ENCODE data around the gene NCLN.
"Not testable (repeated sequence)": the region's sequence is repeated elsewhere in the genome, so short reads cannot be mapped to it uniquely, and the experiment has no call there.

NCLN gene, protein sequence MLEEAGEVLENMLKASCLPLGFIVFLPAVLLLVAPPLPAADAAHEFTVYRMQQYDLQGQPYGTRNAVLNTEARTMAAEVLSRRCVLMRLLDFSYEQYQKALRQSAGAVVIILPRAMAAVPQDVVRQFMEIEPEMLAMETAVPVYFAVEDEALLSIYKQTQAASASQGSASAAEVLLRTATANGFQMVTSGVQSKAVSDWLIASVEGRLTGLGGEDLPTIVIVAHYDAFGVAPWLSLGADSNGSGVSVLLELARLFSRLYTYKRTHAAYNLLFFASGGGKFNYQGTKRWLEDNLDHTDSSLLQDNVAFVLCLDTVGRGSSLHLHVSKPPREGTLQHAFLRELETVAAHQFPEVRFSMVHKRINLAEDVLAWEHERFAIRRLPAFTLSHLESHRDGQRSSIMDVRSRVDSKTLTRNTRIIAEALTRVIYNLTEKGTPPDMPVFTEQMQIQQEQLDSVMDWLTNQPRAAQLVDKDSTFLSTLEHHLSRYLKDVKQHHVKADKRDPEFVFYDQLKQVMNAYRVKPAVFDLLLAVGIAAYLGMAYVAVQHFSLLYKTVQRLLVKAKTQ

DNA sequence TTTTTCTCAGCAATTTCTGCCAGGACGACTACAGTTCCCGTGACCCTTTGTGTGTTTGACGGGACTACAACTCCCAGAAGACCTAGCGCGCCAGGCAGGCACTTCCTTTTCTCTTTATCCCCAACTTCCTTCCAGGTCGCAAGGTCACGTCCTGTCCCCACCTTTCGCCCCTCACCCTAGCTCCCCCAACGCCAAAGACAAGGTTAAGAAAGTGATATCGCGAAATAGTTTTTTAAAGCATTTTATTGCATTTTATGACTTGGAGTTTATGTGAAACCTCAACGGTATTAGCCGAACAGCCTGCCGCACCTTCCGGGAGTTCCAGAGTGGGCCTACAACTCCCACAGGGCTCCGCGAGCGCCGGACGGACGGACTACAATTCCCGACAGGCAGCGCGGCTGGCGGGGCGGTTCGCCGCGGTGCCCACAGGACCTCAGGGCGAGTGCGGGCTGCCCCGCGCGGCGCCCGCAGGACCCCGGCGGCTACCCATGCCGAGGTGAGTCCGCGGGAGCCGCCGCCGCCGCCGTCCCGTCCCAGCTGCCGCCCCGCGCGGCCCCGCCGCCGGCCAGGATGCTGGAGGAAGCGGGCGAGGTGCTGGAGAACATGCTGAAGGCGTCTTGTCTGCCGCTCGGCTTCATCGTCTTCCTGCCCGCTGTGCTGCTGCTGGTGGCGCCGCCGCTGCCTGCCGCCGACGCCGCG, at the start of gene NCLN:
TSS of gene NCLN (plus strand) at position 470 of the 699 bp plus-strand sequence. CDS start at position 571, 101 bp downstream.
- DNase-seq, result peak; percentile 84 to 89

DNA sequence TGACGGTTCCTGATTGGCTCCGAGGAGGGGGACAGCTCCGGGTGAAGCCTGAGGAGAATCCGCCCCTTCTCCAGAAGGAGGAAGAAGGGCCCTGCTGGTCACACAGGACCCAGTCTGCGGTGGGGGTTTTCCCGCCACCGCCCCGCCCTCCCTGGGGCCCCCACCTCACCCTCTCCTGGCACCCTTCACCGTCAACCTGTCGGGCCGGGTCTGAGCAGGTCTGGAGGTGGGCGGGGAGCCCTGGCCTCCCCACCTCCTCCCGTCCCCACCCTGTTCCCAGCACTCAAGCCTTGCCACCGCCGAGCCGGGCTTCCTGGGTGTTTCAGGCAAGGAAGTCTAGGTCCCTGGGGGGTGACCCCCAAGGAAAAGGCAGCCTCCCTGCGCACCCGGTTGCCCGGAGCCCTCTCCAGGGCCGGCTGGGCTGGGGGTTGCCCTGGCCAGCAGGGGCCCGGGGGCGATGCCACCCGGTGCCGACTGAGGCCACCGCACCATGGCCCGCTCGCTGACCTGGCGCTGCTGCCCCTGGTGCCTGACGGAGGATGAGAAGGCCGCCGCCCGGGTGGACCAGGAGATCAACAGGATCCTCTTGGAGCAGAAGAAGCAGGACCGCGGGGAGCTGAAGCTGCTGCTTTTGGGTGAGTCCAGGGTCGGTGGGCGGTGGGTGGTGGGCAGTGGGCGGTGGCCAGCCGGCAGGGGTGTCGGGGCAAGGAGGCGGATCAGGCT, 49.6 kb upstream of the NCLN start, which contains the start of gene GNA15:
TSS of gene GNA15 (plus strand) at position 73 of the 723 bp plus-strand sequence. CDS start at position 491, 418 bp downstream.
- no peak for DNase-seq

DNA sequence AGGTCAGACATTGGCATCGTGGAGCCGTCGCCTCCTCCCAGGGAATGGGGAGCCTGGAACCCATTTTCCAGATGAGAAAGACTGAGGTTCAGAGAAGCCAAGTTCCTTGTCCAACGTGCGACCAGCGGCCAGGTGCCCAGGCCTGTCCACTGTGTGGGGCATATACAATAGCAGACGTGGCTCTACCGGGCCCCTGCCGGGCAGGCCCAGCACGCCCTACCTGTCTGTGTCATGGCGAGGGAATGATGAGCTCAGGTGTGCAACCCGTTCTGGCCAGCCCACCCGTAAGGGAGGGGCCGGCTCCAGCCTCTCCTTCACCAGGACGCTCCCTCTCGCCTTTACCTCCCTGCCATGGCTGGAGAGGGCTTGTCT, 49.1 kb upstream of the NCLN start:
- DNase-seq, result no peak

DNA sequence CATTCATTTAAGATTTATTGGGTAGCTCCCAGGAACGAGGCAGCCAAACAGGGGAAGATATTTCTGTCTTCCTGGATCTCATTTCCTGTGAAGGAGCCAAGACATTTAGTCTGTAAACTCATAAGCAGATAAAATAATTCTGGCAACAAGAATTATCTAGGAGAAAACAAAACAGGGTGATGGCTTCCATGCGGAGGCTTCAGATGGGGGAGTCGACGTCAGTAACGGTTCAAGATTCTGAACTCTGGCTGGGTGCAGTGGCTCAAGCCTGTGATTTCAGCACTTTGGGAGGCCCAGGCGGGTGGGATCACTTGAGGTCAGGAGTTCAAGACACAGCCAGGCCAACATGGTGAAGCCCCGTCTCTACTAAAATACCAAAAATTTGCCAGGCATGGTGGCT, 48.6 kb upstream of the NCLN start:
- no peak for DNase-seq

DNA sequence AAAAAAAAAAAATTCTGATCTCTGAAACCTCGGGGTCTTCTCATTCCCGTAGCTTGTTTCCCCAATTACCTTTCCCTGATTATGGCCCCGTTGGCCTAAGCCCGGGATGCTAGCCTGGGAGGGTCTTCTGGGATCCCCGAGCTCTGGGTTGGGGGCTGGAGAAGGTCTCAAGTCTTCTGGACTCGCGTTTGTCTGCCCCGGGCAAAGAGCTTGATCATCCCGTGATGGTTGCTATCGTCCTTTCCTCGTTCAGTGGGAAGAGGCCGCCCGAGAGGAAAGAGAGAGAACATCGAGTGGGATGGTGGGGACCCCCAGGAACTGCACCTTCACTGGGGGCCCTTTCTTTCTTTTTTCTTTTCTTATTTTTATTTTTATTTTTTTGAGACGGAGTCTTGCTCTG, 47.5 kb upstream of the NCLN start:
- no peak for DNase-seq

DNA sequence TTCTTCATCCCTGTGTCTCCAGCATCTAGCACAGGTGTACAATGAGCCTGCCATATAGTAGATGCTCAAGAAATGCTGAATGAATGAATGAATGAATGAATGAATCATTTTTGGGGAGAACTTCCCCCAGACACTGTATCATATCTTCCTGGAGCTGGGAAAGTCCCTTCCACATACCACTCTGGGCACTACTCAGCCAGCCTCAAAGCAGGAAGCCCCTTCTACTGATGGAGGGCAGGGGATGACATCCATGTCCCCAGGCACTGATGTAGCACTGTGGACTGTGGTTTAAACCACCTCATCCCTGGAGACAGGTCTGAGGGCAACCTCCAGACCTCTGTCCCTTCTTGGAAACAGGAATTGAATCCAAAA, 45.1 kb upstream of the NCLN start:
- no peak for DNase-seq

DNA sequence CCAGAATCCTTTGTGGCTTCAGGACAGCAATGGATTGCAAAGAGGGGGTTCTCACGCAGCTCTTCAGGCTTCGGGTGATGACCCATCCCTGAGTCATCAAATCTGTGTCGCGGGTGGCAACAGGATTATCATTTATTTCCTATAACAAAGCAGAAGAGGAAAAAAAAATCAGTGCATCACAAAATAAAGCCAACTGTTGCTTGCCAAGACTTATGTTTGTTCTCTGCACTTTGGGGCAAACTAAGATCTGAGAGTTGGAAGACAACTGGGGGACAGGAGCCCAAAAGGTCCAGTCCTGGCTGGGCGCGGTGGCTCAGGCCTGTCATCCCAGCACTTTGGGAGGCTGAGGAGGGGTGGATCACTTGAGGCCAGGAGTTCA, 43.4 kb upstream of the NCLN start:
- DNase-seq, result no peak

DNA sequence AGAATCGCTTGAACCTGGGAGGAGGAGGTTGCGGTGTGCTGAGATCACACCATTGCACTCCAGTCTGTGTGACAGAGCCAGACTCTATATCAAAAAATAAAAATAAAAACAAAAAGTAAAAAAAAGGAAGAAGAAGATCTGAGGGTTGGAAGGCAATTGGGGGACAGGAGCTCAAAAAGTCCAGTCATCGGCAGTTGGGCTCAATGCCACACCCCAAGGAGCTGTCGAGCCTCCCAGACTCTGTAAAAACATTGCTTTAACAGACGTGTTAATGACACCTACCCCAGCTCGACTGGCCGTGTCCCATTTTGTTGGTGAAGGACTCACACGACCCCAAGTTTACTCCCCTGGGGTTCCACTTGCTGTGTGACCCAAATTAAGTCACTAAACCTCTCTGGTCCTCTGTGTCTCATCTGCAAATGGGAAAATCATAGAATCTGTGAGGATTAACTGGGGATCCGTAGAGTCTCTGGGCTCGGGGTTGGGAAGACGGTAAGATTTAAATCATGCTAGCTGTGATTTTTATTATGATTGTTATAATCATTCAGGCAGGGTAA, 42.9 kb upstream of the NCLN start:
- DNase-seq, result no peak

DNA sequence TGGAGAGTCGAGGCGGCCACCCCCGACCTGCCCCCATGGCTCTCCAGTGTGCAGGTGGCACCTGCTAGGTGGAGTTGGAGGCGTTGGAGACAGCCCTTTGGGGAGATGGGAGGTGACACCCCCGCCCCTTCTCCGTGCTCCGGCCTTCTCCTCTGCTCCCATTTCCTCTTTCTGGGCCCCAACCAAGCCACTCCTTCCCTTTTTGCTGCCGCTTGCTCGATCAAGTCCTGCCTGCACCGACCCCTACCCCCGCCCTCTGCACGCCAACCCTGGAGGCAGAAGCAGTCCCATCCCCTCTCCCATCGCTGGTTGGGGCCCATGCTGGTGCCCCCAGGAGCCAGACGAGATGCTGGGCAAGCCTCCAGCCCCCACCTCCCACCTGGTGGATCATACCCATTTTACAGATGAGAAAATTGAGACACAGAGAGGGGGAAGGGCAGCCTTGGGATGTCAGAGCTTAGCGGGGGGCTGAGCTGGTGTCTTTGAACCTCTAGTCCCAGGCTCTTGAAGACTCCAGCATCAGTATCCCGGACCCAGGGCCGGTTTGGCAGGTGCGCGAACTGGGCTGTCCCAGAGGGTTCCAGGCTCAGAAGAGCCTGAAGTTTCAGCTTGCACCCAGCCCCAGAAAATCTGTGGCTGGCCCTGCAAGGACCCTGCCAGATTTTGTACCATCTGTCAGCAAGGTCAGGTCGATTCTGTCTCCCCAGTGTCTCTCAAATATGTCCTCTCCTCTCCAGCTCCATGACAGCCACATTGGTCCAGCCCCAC, 39.6 kb upstream of the NCLN start:
- no peak for DNase-seq

DNA sequence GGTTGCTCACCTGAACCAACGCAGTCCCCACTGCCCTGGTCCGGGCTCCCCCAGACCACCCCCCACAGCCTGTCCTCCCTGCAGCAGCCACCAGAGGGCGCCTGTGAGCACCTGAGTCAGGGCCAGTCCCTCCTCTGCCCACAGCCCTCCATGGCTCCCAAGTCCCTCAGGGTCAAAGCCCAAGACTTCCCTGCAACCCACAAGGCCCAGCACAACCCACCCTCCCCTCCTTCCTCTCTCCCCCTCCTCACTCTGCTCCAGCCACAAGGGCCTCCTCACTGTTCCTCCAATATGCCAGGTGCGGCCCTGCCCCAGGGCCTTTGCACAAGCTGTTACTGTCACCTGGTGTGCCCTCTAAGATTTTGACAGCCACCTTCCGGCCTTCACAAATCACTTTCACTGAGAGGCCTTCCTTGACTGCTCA, 39.0 kb upstream of the NCLN start:
- no peak for DNase-seq

DNA sequence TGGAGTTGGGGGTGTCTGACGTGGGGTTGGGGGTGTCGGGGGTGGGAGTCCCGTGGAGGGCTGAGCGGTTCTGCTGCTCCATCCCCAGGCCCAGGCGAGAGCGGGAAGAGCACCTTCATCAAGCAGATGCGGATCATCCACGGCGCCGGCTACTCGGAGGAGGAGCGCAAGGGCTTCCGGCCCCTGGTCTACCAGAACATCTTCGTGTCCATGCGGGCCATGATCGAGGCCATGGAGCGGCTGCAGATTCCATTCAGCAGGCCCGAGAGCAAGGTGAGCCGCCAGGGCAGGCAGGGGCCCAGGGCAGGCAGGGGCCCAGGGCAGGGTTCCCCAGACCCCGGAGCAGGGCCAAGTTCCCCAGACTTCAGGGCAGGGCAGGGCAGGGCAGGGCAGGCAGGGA, 37.2 kb upstream of the NCLN start:
- no peak for DNase-seq

DNA sequence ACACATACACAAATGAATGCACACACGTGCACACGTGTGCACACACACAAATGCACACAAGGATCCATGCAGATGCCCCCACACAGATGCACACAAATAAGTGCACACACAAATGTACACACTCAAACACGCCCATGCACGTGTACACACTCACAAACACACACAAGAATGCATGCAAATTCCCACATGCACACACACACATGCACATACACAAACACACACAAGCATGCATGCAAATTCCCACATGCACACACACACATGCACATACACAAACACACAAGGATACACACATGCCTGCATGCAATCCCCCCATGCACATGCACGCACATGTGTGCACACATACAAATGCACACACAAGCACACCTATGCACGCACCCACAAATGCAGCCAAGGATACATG, 36.6 kb upstream of the NCLN start:
- DNase-seq, result no peak

DNA sequence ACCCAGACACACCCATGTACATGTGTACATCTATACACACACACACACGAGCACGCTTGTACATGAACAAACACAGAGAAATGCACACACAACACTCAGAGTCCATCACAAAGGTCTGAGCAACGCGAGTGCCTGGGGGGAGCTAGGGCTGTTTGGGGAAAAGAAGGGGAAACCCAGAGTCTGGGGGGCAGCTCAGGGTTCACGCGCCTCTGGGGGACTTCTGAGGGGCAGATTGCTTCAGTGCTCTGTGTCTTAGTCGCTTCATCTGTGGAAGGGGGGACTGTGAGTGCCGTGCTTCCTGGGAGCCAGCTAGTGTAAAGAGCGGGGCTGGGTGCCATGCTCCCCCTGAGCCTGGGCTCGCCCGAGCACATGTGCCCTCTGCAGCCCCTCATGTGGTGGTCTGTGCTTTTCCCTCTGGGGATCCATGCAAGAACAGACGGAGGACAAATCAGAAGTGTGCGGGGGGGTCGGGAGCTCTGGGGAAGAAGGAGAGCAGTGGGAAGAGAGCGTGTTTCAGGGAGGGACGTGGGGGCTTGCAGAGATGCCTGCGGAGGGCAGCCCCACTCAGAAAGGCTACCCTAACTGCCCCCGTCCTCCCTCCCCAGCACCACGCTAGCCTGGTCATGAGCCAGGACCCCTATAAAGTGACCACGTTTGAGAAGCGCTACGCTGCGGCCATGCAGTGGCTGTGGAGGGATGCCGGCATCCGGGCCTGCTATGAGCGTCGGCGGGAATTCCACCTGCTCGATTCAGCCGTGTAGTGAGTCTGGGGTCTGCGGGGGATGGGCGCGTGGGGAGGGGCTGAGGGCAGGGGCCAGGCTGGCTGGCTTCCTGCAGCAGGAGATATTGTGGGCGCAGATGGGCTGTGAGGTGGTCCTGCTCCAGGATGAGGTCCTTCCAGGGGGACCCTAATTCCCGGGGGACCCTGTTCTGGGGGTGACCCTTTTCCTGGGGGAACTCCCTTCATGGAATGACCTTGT, 35.9 kb upstream of the NCLN start:
- DNase-seq, result no peak

DNA sequence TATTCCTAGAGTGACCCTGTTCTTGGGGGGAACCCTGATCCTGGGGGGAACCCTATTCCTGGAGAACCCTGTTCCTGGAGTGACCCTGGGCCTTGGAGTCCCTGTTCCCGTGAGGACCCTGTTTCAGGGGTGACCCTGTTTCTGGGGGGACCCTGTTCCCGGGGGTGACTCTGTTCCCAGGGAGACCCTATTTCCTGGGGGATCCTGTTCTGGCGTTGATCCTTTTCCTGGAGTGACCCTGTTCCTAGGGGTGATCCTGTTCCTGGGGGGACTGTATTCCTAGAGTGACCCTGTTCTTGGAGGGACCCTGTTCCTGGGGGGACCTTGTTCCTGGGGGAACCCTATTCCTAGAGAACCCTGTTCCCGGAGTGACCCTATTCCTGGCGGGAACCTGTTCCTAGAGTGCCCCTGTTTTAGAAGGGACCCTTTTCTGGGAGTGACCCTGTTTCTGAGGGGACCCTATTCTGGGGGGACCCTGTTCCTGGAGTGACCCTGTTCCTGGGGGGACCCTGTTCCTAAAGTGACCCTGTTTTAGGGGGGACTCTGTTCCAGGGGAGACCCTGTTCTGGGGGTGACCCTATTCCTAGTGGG, 34.9 kb upstream of the NCLN start:
- no peak for DNase-seq

DNA sequence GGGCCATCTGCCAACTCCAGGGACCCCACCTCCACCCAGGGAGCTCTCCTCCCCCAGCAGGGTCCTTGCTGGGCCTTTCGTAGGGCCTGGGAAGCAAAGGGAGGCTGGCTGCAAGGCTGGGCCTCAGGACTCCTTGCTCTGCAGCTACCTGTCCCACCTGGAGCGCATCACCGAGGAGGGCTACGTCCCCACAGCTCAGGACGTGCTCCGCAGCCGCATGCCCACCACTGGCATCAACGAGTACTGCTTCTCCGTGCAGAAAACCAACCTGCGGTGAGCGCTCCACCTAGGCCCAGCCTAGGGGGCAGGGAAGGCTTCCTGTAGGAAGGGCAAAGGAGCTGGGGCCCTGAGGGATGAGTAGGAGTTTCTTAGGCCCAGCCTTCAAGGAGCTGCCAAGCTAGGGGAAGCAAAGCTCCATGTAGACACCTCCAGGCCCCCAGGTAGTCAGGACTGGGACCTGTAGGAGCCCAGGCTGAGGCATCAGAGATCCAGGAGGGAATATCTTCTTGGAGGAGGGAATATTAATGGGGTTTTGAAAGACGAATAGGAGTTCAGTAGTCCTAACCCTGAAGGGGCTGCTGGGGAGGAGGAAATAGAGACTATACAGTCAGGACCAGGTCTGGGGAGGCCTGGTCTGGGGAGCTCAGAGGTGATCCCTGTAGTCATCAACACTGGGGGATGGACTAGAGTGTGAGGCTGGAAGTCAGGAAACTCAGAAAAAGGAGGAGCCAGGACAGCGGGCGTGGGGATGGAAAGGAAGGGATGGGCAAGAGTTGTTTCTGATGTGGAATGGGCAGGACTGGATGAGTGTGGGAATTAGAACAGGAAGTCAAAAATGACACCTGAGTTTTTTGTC, 33.9 kb upstream of the NCLN start:
- no peak for DNase-seq

DNA sequence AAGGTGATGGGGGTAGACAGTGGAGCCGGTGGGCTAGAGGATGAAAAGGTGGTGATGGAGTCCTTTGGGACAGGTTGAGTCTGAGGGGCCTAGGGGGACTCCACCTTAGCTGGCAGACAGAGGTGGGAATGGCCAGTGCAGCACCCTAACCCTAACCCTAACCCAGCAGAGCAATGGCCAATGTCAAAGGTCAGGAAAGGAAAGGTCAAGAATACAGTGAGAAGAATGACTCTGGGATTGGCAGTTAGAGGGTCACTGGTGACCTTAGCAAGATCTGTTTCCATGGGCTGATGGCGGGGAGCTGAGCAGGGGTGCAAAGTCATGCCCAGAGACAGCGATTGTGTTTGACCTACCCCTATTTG, 33.3 kb upstream of the NCLN start:
- DNase-seq, result no peak

DNA sequence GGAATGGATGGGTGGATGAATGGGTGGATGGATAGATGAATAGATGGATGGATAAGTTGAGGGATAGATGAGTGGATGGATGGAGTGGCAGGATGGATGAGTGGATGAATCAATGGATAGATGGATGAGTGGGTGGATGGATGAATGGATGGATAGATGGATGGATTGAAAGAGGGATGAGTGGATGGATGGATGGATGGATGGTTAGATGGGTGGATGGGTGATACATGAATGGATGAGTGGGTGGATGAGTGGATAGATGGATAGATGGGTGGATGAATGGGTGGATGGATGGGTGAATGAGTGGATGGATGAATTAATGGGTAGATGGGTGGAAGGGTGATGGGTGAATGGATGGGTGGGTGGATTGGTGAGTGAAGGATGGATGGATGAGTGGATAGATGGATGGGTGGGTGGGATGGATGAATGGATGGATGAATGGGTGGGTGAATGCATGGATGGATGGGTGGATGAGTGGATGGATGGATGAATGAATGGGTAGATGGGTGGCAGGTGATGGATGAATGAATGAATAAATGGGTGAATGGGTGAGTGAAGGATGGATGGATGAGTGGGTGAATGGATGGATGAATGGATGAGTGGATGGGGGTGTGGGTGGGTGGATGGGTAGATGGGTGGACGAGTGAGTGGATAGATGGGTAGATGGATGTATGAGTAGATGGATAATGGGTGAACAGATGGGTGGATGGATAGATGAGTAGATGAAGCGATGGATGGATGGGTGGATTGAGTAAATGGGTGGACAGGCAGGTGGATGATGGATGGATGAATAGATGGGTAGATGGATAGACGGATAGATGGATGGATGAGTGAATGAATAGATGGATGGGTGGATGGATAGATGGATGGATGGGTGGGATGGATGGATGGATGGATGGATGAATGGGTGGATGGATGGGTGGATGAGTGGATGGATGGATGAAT, 32.2 kb upstream of the NCLN start:
- no peak for DNase-seq

DNA sequence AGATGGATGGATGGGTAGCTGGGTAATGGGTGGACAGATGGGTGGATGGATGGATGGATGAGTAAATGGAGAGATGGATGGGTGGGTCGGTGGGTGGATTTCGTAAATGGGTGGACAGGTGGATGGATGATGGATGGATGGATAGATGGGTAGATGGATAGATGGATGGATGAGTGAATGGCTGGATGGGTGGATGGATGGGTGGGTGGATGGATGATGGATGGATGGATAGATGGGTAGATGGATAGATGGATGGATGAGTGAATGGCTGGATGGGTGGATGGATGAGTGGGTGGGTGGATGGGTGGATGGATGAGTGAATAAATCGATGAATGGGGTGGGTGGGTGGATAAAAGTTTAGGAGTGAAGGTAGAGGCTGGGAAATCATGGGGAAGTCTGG, 31.3 kb upstream of the NCLN start:
- not testable (repeated sequence) for DNase-seq
